ENCODE measurements around the gene MAP2K2.
"Not testable (repeated sequence)": the region's sequence is repeated elsewhere in the genome, so short reads cannot be mapped to it uniquely, and the experiment has no call there.

MAP2K2 gene

DNA sequence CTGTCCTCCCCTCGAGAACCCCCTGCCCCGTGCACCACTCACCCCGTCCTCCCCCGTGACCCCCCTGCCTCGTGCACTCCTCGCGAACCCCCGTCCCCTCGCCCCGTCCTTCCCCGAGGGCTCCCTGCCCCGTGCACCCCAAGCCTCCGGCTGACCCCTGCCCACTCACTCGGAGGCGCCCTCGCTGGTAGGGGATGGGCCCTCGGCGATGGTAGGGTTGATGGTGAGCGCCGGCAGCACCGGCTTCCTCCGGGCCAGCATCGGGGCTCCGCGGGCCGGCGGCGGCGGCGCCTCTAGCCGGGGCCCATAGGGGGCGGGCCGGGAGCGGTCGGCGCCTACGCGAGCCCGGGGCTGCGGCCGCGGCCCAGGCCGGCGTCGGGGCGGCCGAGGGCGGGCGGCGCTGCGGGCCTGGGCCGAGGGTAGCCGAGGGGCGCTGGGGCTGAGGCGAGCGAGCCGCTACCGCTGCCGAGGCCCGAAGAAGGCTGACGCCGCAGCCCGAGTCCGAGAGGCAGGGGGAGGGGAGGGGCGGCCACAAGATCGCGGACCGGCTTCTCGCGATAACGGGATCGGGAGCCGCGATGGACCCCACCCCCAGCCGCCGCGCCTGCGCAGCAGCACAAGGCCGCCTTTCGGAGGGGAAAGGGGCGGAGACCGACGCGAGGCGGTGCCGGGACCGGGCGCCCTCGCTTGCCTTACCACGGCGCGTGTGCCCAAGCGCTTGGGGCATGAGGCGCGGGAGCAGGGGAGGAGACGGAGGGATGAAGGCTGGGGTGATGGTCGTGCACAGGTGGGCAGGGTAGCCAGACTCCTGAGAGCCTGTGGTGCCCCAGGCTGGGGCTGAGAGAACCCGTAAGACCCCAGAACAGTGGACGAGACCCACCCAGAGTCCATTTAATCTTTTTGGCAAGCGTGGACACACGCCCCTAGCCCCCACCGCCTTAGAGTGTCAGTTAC, at the start of gene MAP2K2:
Gene MAP2K2, minus strand, starts transcription at position 508 of the 954 bp plus-strand sequence. Its CDS starts 247 bp downstream, at position 261.
- peak; percentile 90 to 94 for DNase-seq (ENCODE audit: low read depth in 2 of 2)

DNA sequence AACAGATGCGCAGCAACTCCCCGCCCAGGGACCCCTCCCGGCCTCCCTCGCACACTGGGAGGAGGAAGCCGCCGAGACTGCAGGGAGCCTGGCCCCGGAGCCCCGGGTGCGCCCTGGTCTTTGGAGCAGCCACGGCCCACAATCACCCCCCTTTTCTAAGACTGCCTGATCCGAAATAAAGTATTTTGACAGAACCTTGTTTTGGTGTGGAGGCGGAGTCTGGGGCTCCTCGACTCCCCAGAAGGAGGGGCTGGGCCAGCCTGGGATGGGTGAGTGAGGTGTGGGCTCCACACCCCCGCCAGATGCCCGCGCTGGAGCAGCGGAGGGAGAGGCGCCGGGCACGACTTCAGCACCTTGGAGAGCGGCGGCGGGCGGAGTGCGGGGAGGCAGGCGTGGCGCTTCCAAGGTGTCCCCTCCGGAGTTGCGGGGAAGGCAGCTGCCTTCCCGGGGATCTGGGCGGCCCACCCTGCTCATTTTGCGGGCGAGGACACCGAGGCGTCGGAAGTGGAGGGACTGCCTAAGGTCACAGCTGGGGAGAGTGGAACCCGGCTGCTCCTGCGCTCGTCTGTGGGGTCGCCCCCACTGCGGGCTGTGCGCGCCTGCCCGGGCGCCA, 49.0 kb upstream of the MAP2K2 start:
- peak; percentile 31 to 51 for DNase-seq (ENCODE audit: low read depth in 2 of 2)

DNA sequence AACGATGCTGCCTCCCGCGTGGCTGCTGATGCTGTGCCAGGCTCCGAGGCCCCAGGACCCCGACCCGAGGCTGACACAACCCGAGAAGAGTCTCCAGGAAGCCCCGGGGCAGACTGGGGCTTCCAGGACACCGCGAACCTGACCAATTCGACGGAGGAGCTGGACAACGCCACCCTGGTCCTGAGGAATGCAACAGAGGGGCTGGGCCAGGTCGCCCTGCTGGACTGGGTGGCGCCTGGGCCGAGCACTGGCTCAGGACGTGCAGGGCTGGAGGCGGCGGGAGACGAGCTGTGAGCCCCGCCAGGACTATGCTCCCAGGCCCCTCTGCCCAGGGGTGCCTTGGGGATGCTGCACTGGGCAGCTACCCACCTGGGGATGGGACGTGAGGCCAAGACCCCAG, 47.8 kb upstream of the MAP2K2 start:
- DNase-seq (ENCODE audit: low read depth in 2 of 2): no peak

DNA sequence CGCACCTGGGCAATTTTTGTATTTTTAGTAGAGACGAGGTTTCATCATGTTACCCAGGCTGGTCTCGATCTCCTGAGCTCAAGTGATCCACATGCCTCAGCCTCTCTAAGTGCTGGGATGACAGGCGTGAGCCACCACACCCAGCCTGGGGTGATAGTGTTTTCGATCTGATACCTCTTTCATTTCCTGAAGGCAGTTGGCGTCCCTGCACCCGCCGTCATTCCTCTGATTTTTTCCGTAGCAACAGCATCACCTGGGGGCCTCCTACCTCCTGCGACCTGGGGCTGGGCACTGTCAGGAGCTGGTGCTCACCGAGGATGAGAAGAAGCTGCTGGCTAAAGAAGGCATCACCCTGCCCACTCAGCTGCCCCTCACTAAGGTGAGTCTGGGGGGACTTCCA, 40.3 kb upstream of the MAP2K2 start:
- DNase-seq (ENCODE audit: low read depth in 2 of 2): no peak

DNA sequence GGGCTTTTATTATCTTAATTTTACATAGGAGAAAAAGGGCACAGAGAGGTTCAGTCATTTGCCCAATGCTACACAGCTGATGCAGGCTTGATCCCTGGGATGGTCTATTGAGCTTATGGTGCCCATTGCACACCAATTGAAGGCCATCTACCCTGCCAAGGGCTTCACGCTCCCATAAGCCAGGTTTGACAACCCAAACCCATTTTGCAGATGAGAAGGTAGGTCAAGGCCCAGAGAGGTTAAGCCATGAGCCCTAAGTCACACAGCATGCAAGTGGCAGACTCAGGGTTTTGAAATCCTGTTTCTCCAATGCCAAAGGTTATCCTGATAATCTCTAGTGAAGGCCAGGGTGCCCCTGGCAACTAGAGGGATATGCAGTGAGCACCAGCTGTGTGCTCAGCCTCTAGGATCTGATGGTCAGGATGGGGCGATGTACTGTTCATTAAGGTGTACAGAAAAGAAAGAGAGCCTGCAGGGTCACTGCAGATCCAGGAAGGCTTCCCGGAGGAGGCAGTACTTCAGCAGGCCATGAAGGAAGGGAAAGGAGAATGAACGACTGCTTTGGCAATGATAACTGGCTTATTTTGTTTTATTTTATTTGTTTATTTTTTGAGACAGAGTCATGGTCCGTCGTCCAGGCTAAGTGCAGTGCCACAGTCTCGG, 37.6 kb upstream of the MAP2K2 start:
- DNase-seq (ENCODE audit: low read depth in 2 of 2): no peak

DNA sequence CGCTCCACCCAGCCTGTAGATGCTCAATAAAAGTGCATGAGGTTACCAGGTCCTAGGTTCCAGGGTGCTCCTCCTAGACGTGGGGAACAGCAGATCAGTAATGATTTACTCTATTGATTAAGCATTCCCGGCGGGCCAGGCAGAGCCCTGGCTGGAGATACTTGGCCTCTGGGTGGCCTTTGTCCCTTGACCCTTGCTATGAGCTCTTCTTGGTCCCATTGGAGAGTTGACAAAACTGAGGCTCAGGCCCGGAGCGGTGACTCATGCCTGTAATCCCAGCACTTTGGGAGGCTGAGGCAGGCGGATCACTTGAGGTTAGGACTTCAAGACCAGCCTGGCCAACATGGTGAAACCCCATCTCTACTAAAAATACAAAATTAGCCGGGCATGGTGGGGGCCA, 34.0 kb upstream of the MAP2K2 start:
- not testable (repeated sequence) for DNase-seq (ENCODE audit: low read depth in 2 of 2)

DNA sequence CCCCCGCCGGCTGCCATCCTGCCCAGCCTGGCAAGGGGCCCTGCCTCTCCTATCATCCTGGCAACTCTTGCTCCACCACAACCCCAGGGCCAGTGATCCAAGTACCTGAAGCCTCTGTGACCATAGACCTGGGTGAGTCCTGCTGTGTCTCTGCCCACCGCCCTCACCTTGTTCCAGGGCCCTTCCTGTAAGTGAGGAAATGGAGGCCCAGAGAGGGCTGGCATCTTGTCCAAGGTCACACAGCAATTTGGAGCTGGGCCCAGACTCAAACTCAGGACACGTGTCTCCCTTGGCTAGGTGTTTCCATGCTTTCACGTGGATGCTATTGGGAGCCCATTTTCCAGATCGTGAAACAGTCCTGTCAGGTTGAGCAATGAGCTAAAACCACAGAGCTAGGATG, 33.2 kb upstream of the MAP2K2 start:
- DNase-seq (ENCODE audit: low read depth in 2 of 2): no peak

DNA sequence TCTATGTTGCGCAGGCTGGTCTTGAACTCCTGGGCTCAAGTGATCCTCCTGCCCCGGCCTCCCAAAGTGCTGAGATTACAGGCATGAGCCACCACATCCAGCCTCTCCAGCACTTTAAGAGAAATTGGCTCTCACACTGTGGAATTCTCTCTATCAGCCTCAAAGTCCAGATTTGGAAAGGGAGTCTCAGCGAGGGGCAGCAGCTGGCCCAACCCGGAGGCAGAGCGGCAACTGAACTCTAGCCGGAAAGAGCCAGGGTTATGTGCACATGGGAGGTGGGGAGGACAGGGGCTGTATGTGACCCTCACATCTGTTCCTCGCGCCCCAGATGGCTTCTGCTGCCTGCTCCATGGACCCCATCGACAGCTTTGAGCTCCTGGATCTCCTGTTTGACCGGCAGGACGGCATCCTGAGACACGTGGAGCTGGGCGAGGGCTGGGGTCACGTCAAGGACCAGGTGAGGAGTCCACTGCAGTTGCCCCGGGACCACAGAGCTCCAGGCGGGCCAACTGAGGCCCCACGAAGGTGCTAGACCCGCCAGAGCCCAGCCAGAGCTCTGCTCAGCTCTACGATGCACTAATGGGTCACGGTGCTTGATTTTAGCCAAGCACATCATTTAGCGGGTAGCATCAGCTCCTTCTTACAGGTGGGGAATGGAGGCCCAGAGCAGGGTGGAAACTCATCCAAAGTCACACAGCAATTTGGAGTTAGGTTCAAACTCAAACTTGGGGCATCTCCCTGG, 30.8 kb upstream of the MAP2K2 start:
- DNase-seq (ENCODE audit: low read depth in 2 of 2): no peak

DNA sequence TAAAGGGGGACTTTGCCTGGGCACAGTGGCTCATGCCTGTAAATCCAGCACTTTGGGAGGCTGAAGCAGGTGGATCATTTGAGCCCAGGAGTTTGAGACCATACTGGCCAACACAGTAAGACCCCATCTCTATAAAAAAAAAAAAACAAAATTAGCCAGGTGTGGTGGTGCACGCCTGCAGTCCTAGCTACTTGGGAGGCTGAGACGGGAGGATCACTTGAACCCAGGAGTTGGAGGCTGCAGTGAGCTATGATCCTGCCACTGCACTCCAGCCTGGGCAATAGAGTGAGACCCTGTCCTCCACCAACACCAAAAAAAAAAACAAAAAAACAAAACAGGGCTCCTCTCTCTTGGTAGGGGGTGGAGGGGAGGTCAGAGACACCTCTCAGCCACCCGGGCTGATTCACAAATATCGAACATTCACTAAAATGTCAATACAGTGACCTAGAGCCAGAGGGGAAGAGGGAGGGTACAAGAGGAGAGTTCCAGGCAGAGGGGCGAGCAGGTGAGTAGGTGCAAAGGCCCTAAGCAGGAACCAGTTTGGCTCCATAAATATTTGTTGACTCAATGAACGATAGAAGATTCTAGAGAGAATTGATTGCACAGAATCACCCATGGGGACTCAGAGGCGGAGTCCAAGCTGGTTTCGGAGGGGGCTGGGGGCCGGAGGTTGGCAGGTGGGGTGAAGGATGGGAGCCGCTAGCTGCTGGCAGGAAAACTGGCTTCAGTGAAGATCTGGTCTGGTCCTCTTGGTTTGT, 28.5 kb upstream of the MAP2K2 start:
- no peak for DNase-seq (ENCODE audit: low read depth in 2 of 2)

DNA sequence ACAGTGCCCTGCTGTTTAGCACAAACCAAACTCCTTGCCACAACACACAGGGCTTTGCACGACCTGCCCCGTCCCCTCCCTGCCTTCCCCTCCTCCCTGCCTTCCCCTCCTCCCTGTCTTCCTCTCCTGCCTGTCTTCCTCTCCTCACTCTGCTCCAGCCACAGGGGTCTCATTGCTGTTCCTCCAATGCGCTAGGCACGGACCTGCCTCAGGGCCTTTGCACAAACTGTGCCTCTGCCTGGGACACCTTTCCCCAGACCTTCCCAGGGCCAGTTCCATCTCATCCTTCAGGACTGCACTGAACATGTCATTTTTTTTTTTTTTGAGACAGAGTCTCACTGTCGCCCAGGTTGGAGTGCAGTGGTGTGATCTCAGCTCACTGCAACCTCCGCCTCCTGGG, 27.7 kb upstream of the MAP2K2 start:
- no peak for DNase-seq (ENCODE audit: low read depth in 2 of 2)

DNA sequence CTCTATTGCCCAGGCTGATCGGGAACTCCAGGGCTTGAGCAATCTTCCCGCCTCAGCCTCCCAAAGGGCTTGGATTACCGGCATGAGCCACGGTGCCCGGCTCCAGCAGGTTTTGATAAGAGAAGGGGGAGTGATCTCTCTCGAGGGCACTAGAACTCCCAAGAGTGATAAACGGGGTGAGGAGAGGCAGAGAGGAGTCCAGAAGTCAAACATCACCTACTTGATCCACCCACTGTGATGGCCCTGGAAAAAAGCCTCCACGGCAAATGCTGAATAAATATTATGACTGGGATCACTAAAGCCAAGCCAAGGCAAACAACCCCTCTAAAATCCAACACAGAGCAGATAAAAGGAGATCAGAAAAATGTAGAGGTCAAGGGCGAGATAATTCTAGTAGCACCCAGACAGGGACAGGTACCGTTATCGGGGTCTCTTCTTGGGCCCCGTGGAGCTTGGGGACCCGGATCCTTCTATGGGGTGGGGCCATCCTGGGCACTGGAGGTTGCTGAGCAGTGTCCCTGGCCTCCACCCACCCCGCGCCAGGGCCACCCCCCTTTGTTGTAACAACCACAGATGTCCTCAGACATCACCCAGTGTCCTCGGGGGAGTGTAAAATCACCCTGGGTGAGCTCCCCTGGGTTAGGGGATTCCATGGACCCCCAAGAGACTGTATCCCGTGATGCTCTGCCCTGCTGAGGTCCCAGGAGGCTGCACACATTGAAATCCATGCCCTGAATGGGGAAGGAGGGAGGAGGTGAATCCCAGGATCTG, 25.8 kb upstream of the MAP2K2 start:
- no peak for DNase-seq (ENCODE audit: low read depth in 2 of 2)

DNA sequence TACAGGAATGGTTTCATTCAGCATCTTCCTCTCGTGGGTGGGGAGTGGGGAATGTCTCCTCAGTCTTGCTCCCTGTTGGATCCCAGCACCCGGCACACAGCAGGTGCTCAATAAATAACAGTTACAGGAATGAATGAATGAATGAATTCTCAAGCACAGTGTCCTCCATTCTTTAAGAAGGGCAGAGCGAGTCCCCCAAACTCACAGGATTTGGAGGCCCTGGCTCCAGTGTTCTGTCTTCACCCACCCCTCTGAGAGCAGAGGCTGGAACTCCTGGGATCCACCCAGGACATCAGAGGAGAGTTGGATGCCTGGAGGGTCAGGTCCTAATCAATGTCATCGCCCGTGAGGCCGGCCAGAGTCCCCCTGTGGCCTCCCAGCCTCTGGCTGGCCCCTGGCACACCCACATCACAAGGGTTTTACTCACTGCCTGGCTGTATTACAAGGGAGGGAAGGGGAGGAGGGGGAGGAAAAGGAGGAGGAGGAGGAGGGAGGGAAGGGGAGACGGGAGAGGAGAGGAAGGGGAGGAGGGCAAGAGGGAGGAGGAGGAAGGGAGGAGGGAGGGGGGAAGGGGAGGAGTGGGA, 20.8 kb upstream of the MAP2K2 start:
- no peak for DNase-seq (ENCODE audit: low read depth in 2 of 2)

DNA sequence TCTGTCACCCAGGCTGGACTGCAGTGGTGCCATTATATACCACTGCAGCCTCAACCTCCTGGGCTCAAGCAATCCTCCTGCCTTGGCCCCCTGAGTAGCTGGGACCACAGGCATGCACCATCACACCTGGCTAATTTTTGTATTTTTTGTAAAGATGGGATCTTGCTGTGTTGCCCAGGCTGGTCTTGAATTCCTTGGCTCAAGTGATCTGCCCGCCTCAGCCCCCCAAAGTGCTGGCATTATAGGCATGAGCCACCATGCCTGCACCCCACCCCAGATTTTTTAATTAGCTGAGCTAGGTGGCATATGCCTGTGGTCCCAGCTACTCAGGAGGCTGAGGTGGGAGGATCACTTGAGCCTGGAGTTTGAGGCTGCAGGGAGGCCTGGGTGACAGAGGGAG, 19.0 kb upstream of the MAP2K2 start:
- not testable (repeated sequence) for DNase-seq (ENCODE audit: low read depth in 2 of 2)

DNA sequence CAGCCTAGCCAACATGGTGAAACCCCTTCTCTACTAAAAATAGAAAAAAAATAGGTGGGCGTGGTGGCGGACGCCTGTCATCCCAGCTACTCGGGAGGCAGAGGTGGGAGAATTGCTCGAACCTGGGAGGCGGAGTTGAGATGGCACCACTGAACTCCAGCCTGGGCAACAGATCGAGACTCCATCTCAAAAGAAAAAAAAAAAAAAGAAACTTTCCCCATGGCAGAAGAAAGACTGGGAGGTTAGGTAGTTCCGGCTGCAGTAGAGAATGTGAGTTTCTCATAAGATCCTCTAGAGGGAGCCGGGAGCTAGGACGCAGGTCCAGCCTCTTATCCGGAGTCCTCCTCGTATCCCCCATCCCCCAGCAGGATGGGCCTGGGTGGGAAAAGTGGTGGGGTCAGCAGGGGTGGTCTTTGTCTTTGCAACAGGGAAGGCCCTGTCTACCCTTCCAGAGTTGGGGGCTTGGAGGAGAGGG, 16.4 kb upstream of the MAP2K2 start:
- DNase-seq (ENCODE audit: low read depth in 2 of 2): no peak

DNA sequence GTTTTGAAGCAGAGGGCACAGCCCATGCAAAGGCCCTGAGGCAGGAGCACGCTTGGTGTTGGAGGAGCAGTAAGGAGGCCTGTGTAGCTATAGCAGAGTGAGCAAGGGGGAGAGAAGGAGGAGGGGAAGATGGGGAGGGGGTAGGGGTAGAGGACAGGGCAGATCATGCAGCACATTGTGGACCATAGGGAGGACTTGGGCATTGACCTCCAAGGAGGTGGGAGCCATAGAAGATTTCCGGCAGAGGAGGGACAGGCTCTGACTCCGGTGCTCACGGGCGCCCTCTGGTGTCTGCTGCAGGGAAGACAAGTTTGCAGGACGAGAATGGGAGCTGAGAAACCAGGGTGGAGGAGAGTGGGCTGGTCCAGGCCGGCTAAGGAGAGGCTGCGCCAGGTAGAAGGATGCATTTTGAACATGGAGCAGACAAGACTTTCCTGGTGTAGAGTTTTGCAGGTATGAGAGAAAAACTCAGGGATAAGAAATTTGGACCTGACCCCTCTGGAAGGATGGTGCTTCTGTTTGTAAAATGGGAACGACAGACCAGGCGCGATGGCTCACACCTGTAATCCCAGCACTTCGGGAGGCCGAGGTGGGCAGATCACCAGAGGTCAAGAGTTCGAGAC, 15.8 kb upstream of the MAP2K2 start:
- DNase-seq (ENCODE audit: low read depth in 2 of 2): peak; percentile 76 to 96

DNA sequence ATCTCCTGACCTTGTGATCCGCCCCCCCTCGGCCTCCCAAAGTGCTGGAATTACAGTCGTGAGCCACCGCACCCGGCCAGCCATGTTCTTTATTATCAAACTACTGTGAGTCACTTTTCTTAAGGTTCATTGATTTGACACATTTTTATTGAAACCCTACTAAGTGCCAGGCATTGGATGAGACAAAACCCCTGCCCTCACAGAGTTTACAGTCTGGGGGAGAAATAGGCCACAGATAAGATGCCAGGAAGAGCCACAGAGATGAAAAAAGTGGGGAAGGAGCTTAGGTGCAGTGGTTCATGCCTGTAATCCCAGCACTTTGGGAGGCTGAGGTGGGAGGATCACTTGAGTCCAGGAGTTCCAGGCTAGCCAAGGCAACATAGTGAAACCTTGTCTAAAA, 14.5 kb upstream of the MAP2K2 start:
- no peak for DNase-seq (ENCODE audit: low read depth in 2 of 2)

DNA sequence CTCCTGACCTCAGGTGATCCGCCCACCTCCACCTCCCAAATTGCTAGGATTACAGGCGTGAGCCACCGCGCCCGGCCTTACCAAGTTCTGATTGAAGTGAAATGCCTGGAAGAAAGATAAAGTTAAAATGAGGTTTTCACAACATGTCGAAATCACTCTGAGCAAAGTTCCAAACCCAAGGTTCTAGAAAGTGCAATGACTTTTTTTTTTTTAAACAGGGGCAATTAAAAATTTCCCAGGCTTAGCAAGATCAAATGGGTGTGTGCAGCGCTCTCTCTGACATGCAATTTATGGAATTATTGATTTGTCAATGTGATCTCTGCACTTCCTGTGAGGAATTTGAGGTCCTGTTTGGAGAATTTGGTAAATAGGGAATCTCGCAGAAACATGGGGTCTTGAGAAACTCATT, 12.8 kb upstream of the MAP2K2 start:
- no peak for DNase-seq (ENCODE audit: low read depth in 2 of 2)

DNA sequence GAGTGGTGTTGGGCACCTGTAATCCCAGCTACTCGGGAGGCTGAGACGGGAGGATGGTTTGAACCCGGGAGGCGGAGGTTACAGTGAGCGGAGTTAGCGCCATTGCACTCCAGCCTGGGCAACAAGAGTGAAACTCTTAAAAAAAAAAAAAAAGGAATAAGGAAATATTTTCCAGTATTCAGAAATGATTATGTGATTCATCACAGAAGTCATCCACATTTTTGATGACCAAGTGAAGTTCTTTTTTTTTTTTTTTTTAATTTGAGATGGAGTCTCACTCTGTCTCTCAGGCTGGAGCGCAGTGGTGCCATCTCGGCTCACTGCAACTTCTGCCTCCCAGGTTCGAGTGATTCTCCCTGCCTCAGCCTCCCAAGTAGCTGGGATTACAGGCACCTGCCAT, 11.5 kb upstream of the MAP2K2 start:
- DNase-seq (ENCODE audit: low read depth in 2 of 2): not testable (repeated sequence)

DNA sequence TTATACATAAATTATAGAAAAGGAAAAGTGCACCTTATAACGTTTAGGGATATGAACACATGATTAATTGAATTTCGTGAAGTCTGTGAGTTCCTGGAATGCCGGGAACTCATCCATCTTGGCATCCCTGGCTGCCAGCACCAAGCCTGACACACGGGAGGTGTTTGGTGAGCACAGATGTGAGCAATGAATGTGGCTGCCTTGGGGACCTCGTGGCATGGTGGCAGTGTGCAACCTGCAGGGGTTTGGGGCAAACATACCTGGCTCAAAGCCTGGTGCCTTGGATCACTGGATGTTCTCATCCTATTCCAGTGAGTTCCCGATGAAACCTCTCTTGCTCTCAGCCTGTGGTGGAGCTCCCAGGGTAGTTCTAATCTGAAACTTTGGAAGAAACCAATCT, 10.4 kb upstream of the MAP2K2 start:
- no peak for DNase-seq (ENCODE audit: low read depth in 2 of 2)

Measured in stimulated activated CD4-positive, alpha-beta T cell treated with anti-CD3 and anti-CD28 coated beads, Interleukin-12 subunit alpha, Interleukin-12 subunit beta, amount 100 ng/mL, for 24 hours (primary cell).